Measurements from ENCODE around the gene NXT1. TPM values are rescaled to one million over a fixed set of nuclear protein-coding genes. Genes with fewer than 3 reads are reported as not detected.
"Not testable (repeated sequence)": the region's sequence is repeated elsewhere in the genome, so short reads cannot be mapped to it uniquely, and the experiment has no call there.

NXT1 gene
- total RNA-seq, 2 donors from 2014 or later, result 39.2 to 59.8 TPM

DNA sequence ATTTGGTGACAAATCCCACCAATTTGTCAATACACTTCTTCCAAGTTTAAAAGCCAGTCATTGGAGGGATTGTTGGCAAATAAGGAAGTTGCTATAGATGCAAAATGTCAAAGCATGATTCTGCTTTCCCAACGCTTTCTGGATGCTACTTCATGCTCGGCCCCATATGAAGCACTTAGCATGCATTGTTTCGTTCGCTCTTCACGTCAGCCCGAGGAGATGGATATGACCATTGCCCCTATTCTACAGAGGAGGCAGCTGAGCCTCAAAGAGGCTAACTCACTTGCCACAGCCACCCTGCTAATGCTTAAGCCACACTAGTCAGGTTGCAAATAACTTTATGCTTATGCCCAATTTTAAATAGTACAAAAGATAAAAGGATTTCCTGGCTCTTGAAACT lies 2.8 kb upstream of the NXT1 start:
- Histone ChIP-seq H3K9me3 (no peaks in the 10 kb centered on the region), H3K36me3 (no peaks in the 10 kb centered on the region), H3K27ac (no peak overlapping the region), H3K4me1 (replicated peaks) (peaks cover 8% of the 10 kb centered on the region), H3K27me3 (replicated peaks; ENCODE audit: insufficient read depth) (no peaks in the 10 kb centered on the region), H3K4me3 (no peak overlapping the region)
- TF ChIP-seq POLR2AphosphoS5 (IDR thresholded peaks at IDR 0.05) (no peak), POLR2A (IDR thresholded peaks at IDR 0.05) (no peak)
- TF ChIP-seq, protein P1, sequence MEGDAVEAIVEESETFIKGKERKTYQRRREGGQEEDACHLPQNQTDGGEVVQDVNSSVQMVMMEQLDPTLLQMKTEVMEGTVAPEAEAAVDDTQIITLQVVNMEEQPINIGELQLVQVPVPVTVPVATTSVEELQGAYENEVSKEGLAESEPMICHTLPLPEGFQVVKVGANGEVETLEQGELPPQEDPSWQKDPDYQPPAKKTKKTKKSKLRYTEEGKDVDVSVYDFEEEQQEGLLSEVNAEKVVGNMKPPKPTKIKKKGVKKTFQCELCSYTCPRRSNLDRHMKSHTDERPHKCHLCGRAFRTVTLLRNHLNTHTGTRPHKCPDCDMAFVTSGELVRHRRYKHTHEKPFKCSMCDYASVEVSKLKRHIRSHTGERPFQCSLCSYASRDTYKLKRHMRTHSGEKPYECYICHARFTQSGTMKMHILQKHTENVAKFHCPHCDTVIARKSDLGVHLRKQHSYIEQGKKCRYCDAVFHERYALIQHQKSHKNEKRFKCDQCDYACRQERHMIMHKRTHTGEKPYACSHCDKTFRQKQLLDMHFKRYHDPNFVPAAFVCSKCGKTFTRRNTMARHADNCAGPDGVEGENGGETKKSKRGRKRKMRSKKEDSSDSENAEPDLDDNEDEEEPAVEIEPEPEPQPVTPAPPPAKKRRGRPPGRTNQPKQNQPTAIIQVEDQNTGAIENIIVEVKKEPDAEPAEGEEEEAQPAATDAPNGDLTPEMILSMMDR (IDR thresholded peaks at IDR 0.05), result no peak
- intact Hi-C loops (cut with DNase I), result loop anchor here (5.0 to 10.0 kb wide), 3 partner anchors 260 to 1013 kb away; partner anchors contain the start of gene CST9
- 95% methylated on average over 6 of the region's 6 CpGs for WGBS
- DNase-seq (ENCODE audit: low spot score), result no peak

DNA sequence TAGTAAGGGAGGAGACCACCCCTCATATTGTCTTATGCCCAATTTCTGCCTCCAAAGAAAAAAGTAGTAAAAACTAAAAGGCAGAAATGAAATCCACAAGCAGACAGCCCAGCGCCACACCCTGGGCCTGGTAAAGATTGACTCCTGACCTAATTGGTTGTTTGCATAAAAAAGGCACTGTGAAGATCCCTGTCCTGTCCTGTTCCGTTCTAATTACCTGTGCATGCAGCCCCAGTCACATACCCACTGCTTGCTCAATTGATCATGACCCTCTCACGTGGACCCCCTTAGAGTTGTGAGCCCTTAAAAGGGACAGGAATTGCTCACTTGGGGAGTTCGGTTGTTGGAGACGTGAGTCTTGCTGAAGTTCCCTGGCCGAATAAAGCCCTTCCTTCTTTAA lies 2.1 kb upstream of the NXT1 start:
- WGBS, result 89% methylated on average over 6 of the region's 6 CpGs
- H3K4me3 ChIP-seq; DNase-seq (ENCODE audit: low spot score); H3K4me1 ChIP-seq (replicated peaks); H3K36me3 ChIP-seq; H3K27me3 ChIP-seq (replicated peaks; ENCODE audit: insufficient read depth); H3K9me3 ChIP-seq: not testable (repeated sequence)
- H3K27ac ChIP-seq, result peak overlapping the region in 1 of 2 donors; percentile 96
- intact Hi-C loops (cut with DNase I), result loop anchor here (5.0 to 10.0 kb wide), 3 partner anchors 259 to 1014 kb away; partner anchors contain the start of gene CST9

DNA sequence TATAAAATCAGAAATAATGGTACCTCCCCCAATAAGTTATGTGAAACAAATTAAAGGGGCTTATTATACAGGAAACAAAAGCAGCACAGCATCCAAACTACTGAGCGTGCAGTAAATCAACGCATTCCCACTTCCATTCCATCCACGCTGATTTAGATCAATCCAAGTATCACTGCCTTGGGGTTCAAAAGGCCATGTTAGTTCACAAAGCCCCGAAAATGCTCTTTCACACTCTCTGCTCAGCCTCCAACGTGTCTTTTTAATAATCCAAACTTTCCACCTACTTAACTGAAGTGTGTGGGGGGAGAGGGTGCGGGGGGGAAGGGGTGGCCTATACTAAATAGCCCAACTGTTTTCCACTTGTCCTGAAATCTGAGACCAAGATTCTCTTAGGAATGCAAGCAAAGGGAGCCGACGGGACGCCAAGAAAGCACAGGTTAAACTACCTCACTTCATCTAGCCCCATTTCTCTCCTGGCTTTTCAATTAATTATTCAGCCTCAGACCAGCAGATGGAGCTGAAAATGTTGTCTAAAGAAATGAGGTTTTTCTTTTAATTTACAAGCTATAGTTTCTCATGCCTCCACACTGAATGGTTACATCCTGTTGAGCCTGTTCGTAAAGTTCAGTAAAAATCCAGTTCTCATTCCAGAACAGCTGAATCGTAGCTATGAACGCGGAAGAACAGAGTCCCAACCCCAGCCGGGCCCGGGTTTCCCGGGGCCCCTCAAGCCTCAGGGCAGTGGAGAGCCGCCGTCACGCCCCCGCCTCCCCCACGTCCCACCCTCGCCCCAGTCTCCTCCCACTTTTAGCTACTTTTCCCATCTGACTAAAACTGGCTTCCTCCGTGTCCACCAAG lies 1.0 kb upstream of the NXT1 start:
- H3K4me1 ChIP-seq (replicated peaks), result peaks cover 8% of the 10 kb centered on the region
- WGBS, result 4% methylated on average over 23 of the region's 23 CpGs
- intact Hi-C loops (cut with DNase I), result loop anchor here (1.0 to 10.0 kb wide), 5 partner anchors 70 to 1705 kb away; partner anchors contain the start of genes ACSS1 and CST9
- H3K36me3 ChIP-seq, result no peaks in the 10 kb centered on the region
- H3K9me3 ChIP-seq, result no peaks in the 10 kb centered on the region
- peak; percentile 85 for DNase-seq (ENCODE audit: low spot score)
- peak overlapping the region; percentile 88 to 89 for H3K4me3 ChIP-seq
- H3K27ac ChIP-seq, result peak overlapping the region; percentile 96 to 99
- no peaks in the 10 kb centered on the region for H3K27me3 ChIP-seq (replicated peaks; ENCODE audit: insufficient read depth)
- TF ChIP-seq POLR2AphosphoS5 (IDR thresholded peaks at IDR 0.05) (peak; percentile 55), POLR2A (IDR thresholded peaks at IDR 0.05) (no peak)
- TF ChIP-seq, protein P1 (IDR thresholded peaks at IDR 0.05), result peak; percentile 26 to 71 (median 54)

DNA sequence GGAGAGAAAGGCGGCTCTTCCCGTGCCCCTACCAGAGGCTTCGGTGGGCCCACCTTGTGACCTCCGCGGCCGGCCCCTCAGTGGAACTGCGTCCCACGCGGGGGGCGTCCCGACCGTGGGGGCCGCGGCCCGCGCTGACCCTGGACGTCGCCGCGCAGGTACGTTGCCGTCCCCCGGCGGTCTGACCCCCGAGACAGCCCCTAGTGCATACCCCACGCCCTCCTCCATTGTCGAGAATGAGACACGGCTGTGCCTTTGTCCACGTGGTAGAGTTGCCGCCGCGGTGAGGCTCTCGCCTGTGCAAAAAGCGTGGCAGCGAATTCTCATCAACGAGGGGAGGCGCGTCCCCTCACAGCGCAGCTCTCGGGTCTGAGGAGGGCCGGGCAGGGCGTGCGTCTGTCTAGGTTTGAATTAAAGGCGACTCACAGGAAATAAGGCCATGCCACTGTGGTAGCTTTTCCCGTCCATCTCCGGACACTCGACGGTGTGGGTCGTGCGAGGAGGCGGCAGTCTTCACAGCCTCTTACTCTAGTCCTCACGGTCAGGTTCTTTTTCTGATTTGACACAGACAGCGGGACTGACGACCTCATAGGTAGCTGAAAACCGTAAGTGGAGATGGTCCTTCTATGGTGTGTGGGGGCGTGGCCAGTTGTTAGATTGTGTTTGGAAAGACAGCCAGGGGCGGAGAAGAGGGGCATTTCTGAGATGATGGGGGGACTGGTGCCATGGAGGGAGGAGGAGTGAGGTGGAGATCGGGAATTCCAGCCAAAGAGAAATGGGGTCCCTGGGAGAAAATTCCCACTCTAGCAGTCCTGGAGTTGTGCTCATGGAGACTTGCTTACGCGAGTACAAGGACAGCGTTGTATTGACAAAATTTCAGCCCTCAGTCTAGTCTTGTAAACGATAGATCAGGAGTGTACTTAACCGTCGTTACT lies 580 bp downstream of the NXT1 start:
- intact Hi-C loops (cut with DNase I), result loop anchor here (1.0 to 10.0 kb wide), 2 partner anchors 68 to 1704 kb away; partner anchors contain the start of gene ACSS1
- TF ChIP-seq POLR2AphosphoS5 (IDR thresholded peaks at IDR 0.05) (peak; percentile 3), POLR2A (IDR thresholded peaks at IDR 0.05) (peak; percentile 12)
- TF ChIP-seq, protein P1 (IDR thresholded peaks at IDR 0.05), result no peak
- Histone ChIP-seq H3K4me1 (replicated peaks) (peaks cover 8% of the 10 kb centered on the region), H3K27ac (peak overlapping the region; percentile 96 to 99), H3K36me3 (no peaks in the 10 kb centered on the region), H3K4me3 (peak overlapping the region; percentile 88 to 89), H3K9me3 (no peaks in the 10 kb centered on the region), H3K27me3 (replicated peaks; ENCODE audit: insufficient read depth) (no peaks in the 10 kb centered on the region)
- peak; percentile 29 for DNase-seq (ENCODE audit: low spot score)
- WGBS, result under 1% methylated on average over 60 of the region's 64 CpGs

DNA sequence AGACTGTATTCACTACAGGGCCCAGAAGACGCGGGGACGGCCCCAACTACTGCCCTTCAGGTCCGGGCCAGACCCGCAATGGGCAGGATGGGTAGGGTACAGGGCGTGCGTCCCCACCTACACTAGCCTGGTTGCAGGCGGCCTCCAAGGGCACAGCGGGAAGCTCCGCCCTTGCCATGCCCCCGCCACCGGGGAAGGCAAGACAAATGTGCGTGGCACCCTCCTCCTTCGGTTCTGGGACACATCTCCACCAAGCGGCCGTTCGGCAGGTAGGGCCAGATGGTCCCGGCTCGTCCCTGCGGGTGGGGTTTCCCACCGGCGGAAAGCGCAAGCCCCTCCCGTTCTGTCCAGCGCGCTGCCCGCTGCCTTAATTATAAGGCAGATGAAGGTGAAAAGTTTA lies 5.6 kb downstream of the NXT1 start:
- intact Hi-C loops (cut with DNase I), result loop anchor here (10.0 kb wide), 1 partner anchor 1699 kb away; the partner anchor contains the start of gene ACSS1
- H3K36me3 ChIP-seq, result no peaks in the 10 kb centered on the region
- H3K27me3 ChIP-seq (replicated peaks; ENCODE audit: insufficient read depth), result no peaks in the 10 kb centered on the region
- WGBS, result 66% methylated on average over 27 of the region's 27 CpGs
- no peak for DNase-seq (ENCODE audit: low spot score)
- H3K27ac ChIP-seq, result no peak overlapping the region
- no peaks in the 10 kb centered on the region for H3K9me3 ChIP-seq
- TF ChIP-seq POLR2AphosphoS5 (IDR thresholded peaks at IDR 0.05) (no peak), POLR2A (IDR thresholded peaks at IDR 0.05) (no peak)
- TF ChIP-seq, protein P1 (IDR thresholded peaks at IDR 0.05), result no peak
- H3K4me3 ChIP-seq, result no peak overlapping the region
- peaks cover 8% of the 10 kb centered on the region for H3K4me1 ChIP-seq (replicated peaks)
